Loucy (cell line): Measurements from ENCODE around the gene EIF3CL.
"Not testable (repeated sequence)": the region's sequence is repeated elsewhere in the genome, so short reads cannot be mapped to it uniquely, and the experiment has no call there.

Source experiments
- H2AFZ ChIP-seq: fragments of 200-600 bp; sonication (generic); 2 replicates; pipeline ENCODE4 v1.6.0; 2016; ENCODE audit warnings: antibody characterized with exemption, mild to moderate bottlenecking, low read length, moderate library complexity
- H3F3A ChIP-seq: fragments of 200-600 bp; 2 replicates; pipeline ENCODE4 v1.6.0; 2016; ENCODE audit warnings: antibody characterized with exemption, low read depth, mild to moderate bottlenecking
- H3K27me3 ChIP-seq: fragments of 200-600 bp; sonication (generic); 2 replicates; pipeline ENCODE4 v1.6.1; 2014; ENCODE audit warnings: low read length, mild to moderate bottlenecking; ENCODE audit not compliant: insufficient read depth, poor library complexity, severe bottlenecking
- H3K36me3 ChIP-seq: fragments of 200-600 bp; sonication (generic); 2 replicates; pipeline ENCODE4 v1.6.1; 2016; ENCODE audit warnings: low read length; ENCODE audit not compliant: insufficient read depth
- H3K4me1 ChIP-seq: fragments of 200-600 bp; sonication (generic); 2 replicates; pipeline ENCODE4 v1.5.1; 2014; ENCODE audit warnings: low read length, mild to moderate bottlenecking; ENCODE audit not compliant: insufficient read depth, poor library complexity, severe bottlenecking
- H3K4me2 ChIP-seq: fragments of 200-600 bp; sonication (generic); 2 replicates; pipeline ENCODE4 v1.6.0; 2014; ENCODE audit warnings: antibody characterized with exemption, low read length, low read depth, mild to moderate bottlenecking; ENCODE audit not compliant: poor library complexity, severe bottlenecking
- H3K4me3 ChIP-seq: fragments of 200-600 bp; sonication (generic); 2 replicates; pipeline ENCODE4 v1.5.1; 2014; ENCODE audit warnings: low read length, mild to moderate bottlenecking, mixed read lengths; ENCODE audit not compliant: poor library complexity, severe bottlenecking
- H3K79me2 ChIP-seq: fragments of 200-600 bp; sonication (generic); 2 replicates; pipeline ENCODE4 v1.6.1; 2014; ENCODE audit warnings: low read length; ENCODE audit not compliant: insufficient read depth
- H3K9ac ChIP-seq: fragments of 200-600 bp; sonication (generic); 2 replicates; pipeline ENCODE4 v1.6.0; 2014; ENCODE audit warnings: mild to moderate bottlenecking, low read depth, low read length, moderate library complexity; ENCODE audit not compliant: poor library complexity, severe bottlenecking
- H3K9me2 ChIP-seq: fragments of 200-600 bp; sonication (generic); replicated peaks from 2 replicates; pipeline ENCODE4 v1.6.1; 2016; ENCODE audit warnings: low read depth, low read length, mixed read lengths
- H3K9me3 ChIP-seq: fragments of 200-600 bp; sonication (generic); 2 replicates; pipeline ENCODE4 v1.6.1; 2014; ENCODE audit warnings: mild to moderate bottlenecking, antibody characterized with exemption, low read length, low read depth; ENCODE audit not compliant: insufficient read depth
- H4K20me1 ChIP-seq: fragments of 200-600 bp; sonication (generic); 2 replicates; pipeline ENCODE4 v1.6.0; 2014; ENCODE audit warnings: antibody characterized with exemption, low read length, mild to moderate bottlenecking; ENCODE audit not compliant: insufficient read depth, poor library complexity, severe bottlenecking

Gene EIF3CL

DNA sequence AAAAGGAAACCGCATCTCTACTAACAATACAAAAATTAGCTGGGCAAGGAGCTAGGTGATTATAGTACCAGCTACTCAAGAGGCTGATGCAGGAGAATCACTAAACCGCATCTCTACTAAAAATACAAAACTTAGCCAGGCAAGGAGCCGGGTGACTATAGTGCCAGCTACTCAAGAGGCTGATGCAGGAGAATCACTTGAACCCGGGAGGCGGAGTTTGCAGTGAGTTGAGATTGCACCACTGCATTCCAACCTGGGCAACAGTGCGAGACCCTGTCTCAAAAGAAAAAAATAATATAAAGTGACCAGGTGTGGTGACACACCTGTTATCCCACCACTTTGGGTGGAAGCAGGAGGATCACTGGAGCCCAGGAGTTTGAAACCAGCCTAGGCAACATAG is 65.4 kb downstream of the EIF3CL start:
- H3K79me2 ChIP-seq, H3K9ac ChIP-seq, H3K4me2 ChIP-seq: not testable (repeated sequence)

DNA sequence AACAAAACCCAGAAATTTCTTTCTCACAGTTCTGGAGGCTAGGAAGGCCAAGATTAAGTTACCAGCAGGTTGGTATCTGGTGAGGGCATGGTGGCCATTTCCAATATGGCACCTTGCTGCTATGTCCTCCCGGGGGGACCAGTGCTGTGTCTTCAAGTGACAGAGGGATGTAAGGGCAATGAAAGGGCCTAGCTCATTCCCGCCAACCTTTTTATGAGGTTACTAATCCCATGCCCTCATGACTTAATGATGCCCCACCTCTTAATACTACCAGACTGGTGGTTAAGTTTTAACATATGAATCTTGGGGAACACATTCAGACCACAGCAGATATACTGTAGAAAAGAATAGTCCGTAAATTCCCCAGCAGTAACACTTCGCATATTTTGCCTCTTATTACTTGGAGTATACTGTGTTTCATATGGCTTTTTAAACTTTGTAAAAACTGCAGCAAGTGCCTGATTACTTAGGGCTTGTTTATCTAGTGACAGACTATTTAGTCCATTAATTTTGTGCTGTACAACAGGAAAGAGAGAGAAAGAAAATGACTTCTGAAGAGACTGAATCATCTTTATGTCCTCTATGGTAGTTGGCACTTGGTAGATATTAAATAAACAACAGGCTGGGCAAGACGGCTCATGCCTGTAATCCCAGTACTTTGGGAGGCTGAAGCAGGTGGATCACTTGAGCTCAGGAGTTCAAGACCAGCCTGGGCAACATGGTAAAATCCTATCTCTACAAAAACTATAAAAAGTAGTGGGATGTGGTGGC is 66.5 kb downstream of the EIF3CL start:
- H3K9me3 ChIP-seq, H3K9ac ChIP-seq, H4K20me1 ChIP-seq: not testable (repeated sequence)

More for the DNA sequence above, 65.4 kb downstream of the EIF3CL start:
- H4K20me1 ChIP-seq, H3K9me3 ChIP-seq, H3K4me1 ChIP-seq, H3K36me3 ChIP-seq, H3K9me2 ChIP-seq, H3K27me3 ChIP-seq, H3F3A ChIP-seq, H3K4me3 ChIP-seq, H2AFZ ChIP-seq: not testable (repeated sequence)

GRCh38 chr16:28335678-28336077 is 68.0 kb downstream of the EIF3CL start:
- H3K36me3 ChIP-seq, H3K9me2 ChIP-seq, H3K4me1 ChIP-seq, H3K4me3 ChIP-seq, H3F3A ChIP-seq, H3K27me3 ChIP-seq, H3K79me2 ChIP-seq, H2AFZ ChIP-seq, H4K20me1 ChIP-seq, H3K4me2 ChIP-seq, H3K9me3 ChIP-seq, H3K9ac ChIP-seq: not testable (repeated sequence)

More for the DNA sequence above, 66.5 kb downstream of the EIF3CL start:
- H3K9me2 ChIP-seq, H3K36me3 ChIP-seq, H3K4me2 ChIP-seq, H3K4me3 ChIP-seq, H3K79me2 ChIP-seq, H2AFZ ChIP-seq, H3F3A ChIP-seq, H3K27me3 ChIP-seq, H3K4me1 ChIP-seq: not testable (repeated sequence)

- not testable (repeated sequence) for H3K9me3 ChIP-seq, H3K79me2 ChIP-seq, H3K9ac ChIP-seq, H3K36me3 ChIP-seq, H3K27me3 ChIP-seq, H3K4me1 ChIP-seq, H3K4me2 ChIP-seq, H4K20me1 ChIP-seq, H3K4me3 ChIP-seq, H3F3A ChIP-seq, H3K9me2 ChIP-seq, H2AFZ ChIP-seq
Observed at GRCh38 chr16:28332632-28333031, 71.0 kb downstream of the EIF3CL start.

GRCh38 chr16:28330981-28331380 is 72.7 kb downstream of the EIF3CL start:
- not testable (repeated sequence) for H4K20me1 ChIP-seq, H3K27me3 ChIP-seq, H3K9me3 ChIP-seq, H3K4me2 ChIP-seq, H3K9ac ChIP-seq, H3K4me3 ChIP-seq, H3F3A ChIP-seq, H3K4me1 ChIP-seq, H3K79me2 ChIP-seq, H3K36me3 ChIP-seq, H3K9me2 ChIP-seq, H2AFZ ChIP-seq

- not testable (repeated sequence) for H3K36me3 ChIP-seq, H3K79me2 ChIP-seq, H4K20me1 ChIP-seq, H3K4me2 ChIP-seq, H2AFZ ChIP-seq, H3K4me3 ChIP-seq, H3F3A ChIP-seq, H3K9me3 ChIP-seq, H3K4me1 ChIP-seq, H3K9me2 ChIP-seq, H3K9ac ChIP-seq, H3K27me3 ChIP-seq
Observed at GRCh38 chr16:28330232-28330631, 73.4 kb downstream of the EIF3CL start.
